Measurements from ENCODE around the gene RAVER2.
"Not testable (repeated sequence)": the region's sequence is repeated elsewhere in the genome, so short reads cannot be mapped to it uniquely, and the experiment has no call there.

Gene RAVER2

GRCh38 chr1:64811131-64811530 lies 66.3 kb downstream of the RAVER2 start:
- no peak for DNase-seq (ENCODE audit: low spot score)

GRCh38 chr1:64814427-64814826 lies 69.6 kb downstream of the RAVER2 start:
- DNase-seq (ENCODE audit: low spot score), result no peak

DNA sequence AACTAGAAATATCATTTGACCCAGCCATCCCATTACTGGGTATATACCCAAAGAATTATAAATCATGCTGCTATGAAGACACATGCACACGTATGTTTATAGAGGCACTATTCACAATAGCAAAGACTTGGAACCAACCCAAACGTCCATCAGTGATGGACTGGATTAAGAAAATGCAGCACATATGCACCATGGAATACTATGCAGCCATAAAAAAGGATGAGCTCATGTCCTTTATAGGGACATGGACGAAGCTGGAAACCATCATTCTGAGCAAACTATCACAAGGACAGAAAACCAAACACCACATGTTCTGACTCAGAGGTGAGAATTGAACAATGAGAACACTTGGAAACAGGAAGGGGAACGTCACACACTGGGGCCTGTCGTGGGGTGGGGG lies 72.5 kb downstream of the RAVER2 start:
- not testable (repeated sequence) for DNase-seq (ENCODE audit: low spot score)

- DNase-seq (ENCODE audit: low spot score), result not testable (repeated sequence)
These were observed 75.7 kb downstream of the RAVER2 start for GRCh38 chr1:64820572-64820971.

- no peak for DNase-seq (ENCODE audit: low spot score)
These were observed 77.7 kb downstream of the RAVER2 start for GRCh38 chr1:64822621-64823020.

- peak; percentile 65 for DNase-seq (ENCODE audit: low spot score)
These were observed 79.0 kb downstream of the RAVER2 start for GRCh38 chr1:64823691-64824476.

DNA sequence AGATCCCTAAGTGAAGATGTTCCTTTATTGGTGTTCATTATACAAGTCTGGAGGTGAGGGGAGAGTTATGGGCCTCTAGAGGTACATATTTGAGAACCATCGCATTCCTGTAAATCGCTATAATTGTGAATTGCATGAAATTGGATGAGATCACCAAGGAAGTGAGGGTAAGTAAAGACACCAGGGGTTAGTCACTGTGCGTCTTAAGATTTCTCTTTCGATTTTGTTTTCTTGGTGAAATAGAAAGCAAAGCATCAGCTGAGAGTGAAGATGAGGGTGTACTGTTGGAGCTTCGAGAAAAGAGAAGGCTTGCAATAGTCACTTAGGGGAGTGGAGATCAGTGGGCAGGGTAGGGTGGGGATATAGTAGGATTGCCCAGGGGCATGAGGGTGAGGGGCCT lies 82.1 kb downstream of the RAVER2 start:
- DNase-seq (ENCODE audit: low spot score), result no peak

DNA sequence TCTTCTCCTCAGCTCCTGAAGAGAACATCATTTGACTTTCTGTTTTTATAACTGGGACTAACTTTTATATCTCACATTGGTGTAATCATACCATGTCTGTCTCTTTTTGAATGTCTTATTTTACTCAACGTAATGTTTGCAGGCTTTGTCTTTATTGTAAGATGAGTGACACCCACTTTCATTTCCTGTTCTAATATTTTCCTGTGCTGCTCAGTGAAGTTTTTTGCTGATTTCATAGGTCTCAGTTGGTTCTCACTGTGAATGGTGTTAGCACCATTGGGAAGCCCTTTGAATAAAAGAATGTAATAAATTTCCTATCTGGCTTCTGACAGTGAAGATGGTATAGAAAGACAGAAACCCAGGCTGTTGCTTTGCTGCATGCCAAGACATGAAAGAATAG lies 84.0 kb downstream of the RAVER2 start:
- no peak for DNase-seq (ENCODE audit: low spot score)

- DNase-seq (ENCODE audit: low spot score), result no peak
These were observed 84.6 kb downstream of the RAVER2 start for GRCh38 chr1:64829411-64830029.

DNA sequence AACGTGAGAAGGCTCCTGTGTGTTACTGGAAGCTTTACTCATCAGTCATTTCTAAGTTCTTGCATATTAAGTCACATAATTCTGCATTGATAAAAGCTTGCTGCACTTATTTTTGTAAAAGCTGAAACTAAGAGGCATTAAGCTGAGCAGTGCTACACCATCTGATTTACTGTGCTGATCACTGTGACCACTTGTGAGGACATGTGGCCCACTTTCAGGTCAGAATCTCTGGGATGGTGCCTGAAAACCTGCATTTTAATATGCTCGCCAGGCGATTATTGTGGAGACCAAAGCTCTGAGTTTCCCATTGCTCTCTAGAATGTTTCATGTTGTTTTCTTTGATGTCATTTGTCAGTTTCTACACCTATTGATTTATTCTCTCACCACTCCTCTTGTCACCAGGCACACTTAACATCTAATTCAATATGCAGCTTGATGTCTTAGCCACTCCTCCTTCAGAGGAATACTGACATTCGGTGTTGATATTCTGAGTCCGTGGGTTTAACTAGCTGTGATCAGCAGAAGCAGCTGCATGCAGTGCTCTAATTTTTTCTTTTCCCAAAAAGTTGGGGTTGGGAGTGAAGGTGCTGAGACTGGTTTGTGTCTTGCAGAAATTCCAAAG lies 85.3 kb downstream of the RAVER2 start:
- DNase-seq (ENCODE audit: low spot score), result no peak

- peak; percentile 62 for DNase-seq (ENCODE audit: low spot score)
These were observed 89.9 kb downstream of the RAVER2 start for GRCh38 chr1:64834734-64835133.

DNA sequence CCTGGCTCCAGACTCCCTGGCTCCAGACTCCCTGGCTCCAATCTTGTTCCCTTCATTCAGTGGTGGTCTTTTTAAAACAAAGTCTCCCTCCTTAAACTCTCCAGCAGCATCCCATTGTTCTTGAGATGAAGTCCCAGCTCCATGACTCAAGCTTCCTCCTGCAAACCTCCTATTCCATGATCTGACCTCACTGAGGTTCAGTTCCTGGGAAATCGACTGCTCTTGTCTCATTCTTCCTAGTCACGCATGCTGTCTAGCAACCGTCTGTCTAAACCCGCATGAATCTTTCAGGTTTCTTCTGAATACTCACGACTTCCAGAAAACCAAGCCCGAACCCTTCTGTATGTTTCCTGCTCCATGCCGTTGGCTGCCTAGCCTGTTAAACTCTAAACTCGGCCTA lies 91.9 kb downstream of the RAVER2 start:
- no peak for DNase-seq (ENCODE audit: low spot score)

GRCh38 chr1:64838486-64838885 lies 93.6 kb downstream of the RAVER2 start:
- no peak for DNase-seq (ENCODE audit: low spot score)

- no peak for DNase-seq (ENCODE audit: low spot score)
These were observed 94.4 kb downstream of the RAVER2 start for GRCh38 chr1:64839261-64839660.

DNA sequence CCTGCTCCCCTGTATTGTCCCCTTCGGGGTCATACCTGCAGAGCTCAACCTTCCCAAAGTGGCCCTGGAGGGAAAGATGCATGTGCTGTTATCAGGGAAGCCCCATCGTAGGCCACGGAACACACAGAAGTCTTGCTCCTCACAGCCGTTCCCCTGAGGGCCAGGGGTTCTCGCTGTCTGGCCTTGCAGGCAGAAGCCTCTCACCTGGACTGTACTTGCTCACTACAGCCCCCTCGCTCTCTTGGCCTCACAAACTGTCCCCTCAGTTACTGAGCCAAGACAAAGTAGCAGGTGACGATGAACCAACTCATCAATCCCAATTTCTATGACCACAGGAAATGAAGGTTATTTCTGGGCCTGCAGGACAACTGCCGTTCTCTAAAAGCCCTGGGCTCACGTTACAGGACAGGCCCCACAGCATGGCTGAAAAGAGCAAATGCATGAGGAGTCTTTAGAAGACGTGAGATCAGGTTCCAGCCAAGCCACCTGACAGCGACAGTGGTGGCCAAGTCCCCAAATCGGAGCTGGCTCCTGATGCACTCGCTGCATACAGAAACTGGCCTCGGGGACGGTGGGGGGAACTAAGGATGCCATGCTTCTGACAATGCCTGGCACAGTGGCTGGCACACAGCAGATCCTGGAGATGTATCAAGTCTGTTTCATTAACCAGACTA lies 95.0 kb downstream of the RAVER2 start:
- no peak for DNase-seq (ENCODE audit: low spot score)

DNA sequence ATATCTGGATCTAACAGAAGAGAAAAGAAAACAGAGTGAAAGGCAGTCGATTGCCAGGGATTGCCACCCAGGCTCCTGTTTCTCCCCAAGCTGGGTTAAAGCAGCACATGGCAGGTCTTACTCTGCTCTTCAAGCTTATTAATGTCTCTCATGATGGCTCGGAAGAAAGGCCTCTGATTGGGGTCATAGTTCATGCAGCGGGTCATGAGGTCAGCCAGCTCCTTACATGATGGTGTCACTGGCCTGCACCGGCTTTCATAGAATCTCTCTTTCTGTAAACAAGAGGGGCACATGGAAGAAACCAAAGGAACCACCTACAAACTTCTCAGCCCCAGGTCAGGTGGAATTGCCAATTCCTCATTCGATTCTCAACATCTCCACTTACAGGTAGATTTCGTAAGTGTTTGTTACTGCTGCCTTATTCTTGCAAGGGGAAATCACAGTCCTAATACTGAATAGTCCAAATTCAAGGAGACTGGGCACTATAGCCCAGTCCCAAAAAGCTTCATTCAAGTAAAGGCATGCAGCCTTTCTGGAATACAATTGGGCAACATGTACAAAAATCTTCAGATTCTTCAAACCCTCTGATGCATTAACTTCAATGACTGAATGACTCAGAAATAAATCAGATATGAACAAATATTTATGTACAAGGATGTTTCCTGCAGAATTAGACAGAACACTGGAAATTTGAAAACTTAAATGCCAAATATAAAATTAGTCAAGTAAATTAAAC lies 96.6 kb downstream of the RAVER2 start:
- DNase-seq (ENCODE audit: low spot score), result no peak

GRCh38 chr1:64842224-64842623 lies 97.3 kb downstream of the RAVER2 start:
- DNase-seq (ENCODE audit: low spot score), result no peak

GRCh38 chr1:64843675-64844074 lies 98.8 kb downstream of the RAVER2 start:
- DNase-seq (ENCODE audit: low spot score), result no peak

GRCh38 chr1:64844175-64844574 lies 99.3 kb downstream of the RAVER2 start:
- no peak for DNase-seq (ENCODE audit: low spot score)

GRCh38 chr1:64844609-64845008 lies 99.7 kb downstream of the RAVER2 start:
- no peak for DNase-seq (ENCODE audit: low spot score)

DNA sequence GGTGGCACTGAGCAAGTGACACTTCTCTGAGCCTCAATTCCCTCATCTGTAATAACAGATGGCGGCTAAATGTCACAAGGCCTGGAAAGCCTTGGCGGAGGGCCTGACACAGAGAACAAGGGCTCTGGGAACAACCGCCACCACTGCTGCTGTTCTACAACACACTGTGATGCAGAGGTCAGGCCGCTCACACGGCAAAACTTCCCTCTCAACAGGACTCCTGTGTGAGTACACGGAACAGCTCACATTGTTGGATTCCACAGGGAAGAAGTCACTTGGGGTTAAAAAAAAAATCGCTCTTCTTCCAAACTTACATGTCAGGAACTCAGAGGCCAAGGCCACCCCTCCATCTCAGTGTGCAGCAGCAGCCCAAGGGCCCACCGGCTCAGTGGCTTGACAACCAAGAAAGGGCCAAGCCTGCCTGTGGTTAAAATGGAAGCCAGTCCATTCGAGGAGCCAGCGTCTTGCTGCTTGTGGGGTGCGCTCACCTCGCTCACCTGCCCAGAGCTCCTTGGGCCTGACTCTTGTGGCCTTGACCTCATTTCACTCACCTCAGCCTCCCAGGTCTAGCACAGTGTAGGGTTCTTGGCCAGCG lies 101.1 kb downstream of the RAVER2 start:
- DNase-seq (ENCODE audit: low spot score), result no peak

All from AG20443 (cell line).